ENCODE measurements around the gene TTC24. TPM values are rescaled to one million over a fixed set of nuclear protein-coding genes. Genes with fewer than 3 reads are reported as not detected.

TTC24 gene
- polyA plus RNA-seq, 1 of the 3 experiments (the other 2 are of a cell fraction): not detected

GRCh38 chr1:156616463-156616862, 36.9 kb downstream of the TTC24 start:
- TF ChIP-seq ZBTB33 (IDR thresholded peaks at IDR 0.05; ENCODE audit: borderline replicate concordance, low read depth) (0 out of 2 replicates have a peak, but pooled peaks have one; percentile 19), FOSL2 (IDR thresholded peaks at IDR 0.05; ENCODE audit: borderline replicate concordance, low read depth) (no peak), GATA2 (CRISPR knock-in tag; IDR thresholded peaks at IDR 0.05) (peak; percentile 96), POLR2AphosphoS5 (IDR thresholded peaks at IDR 0.05; ENCODE audit: low read depth, low read length) (peak; percentile 79), RFX5 (IDR thresholded peaks at IDR 0.05; ENCODE audit: low read length) (no peak), RAD21 (IDR thresholded peaks at IDR 0.05; ENCODE audit: low read length) (no peak), EZH2phosphoT487 (IDR thresholded peaks at IDR 0.05; ENCODE audit: borderline replicate concordance, low read depth) (no peak), CHD2 (IDR thresholded peaks at IDR 0.05; ENCODE audit: low read length, partially characterized antibody) (peak; percentile 76), RXRA (IDR thresholded peaks at IDR 0.05; ENCODE audit: borderline replicate concordance, low read depth) (no peak; the same call in 1 of the 2 replicates), TEAD4 (IDR thresholded peaks at IDR 0.05; ENCODE audit: borderline replicate concordance, insufficient read depth) (0 out of 2 replicates have a peak, but pooled peaks have one; percentile 24), YY1 (IDR thresholded peaks at IDR 0.05; ENCODE audit: low read depth) (peak; percentile 53), MEF2A (IDR thresholded peaks at IDR 0.05; ENCODE audit: borderline replicate concordance, low read depth) (no peak), SIN3A (IDR thresholded peaks at IDR 0.05; ENCODE audit: borderline replicate concordance, low read depth, low read length) (no peak), SMC3 (IDR thresholded peaks at IDR 0.05; ENCODE audit: low read depth, low read length) (no peak), JUND (IDR thresholded peaks at IDR 0.05) (no peak; the same call in none of the 2 replicates), TAF1 (IDR thresholded peaks at IDR 0.05; ENCODE audit: borderline replicate concordance, low read depth, low read length) (no peak), MXI1 (IDR thresholded peaks at IDR 0.05; ENCODE audit: low read depth, low read length) (0 out of 2 replicates have a peak, but pooled peaks have one; percentile 31), EP300 (IDR thresholded peaks at IDR 0.05; ENCODE audit: borderline replicate concordance in 1 of 2, low read depth in 1 of 2, low read length in 1 of 2) (peak; percentile 42 to 81; a peak in 3 of 4 replicates), CTCF (IDR thresholded peaks at IDR 0.05) (peak; percentile 23; the same call in 1 of the 2 replicates), TCF12 (IDR thresholded peaks at IDR 0.05) (peak; percentile 87), FOXJ3 (CRISPR knock-in tag; IDR thresholded peaks at IDR 0.05) (no peak), NRF1 (IDR thresholded peaks at IDR 0.05; ENCODE audit: low read depth, low read length) (no peak), RCOR1 (IDR thresholded peaks at IDR 0.05; ENCODE audit: low read length) (peak; percentile 94), NFIC (IDR thresholded peaks at IDR 0.05; ENCODE audit: borderline replicate concordance) (peak; percentile 99)
- TF ChIP-seq, protein P1, sequence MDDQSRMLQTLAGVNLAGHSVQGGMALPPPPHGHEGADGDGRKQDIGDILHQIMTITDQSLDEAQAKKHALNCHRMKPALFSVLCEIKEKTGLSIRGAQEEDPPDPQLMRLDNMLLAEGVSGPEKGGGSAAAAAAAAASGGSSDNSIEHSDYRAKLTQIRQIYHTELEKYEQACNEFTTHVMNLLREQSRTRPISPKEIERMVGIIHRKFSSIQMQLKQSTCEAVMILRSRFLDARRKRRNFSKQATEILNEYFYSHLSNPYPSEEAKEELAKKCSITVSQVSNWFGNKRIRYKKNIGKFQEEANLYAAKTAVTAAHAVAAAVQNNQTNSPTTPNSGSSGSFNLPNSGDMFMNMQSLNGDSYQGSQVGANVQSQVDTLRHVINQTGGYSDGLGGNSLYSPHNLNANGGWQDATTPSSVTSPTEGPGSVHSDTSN (IDR thresholded peaks at IDR 0.05): peak; percentile 95
- DNase-seq: peak; percentile 86
- ChIA-PET CTCF (interaction anchor here (0.8 to 18.0 kb wide), 9 partner anchors 8 to 230 kb away, joined by 3 to 643 read pairs (median 5); partner anchors contain the start of gene CRABP2), POLR2A (interaction anchor here (1.2 kb wide), 1 partner anchor 30 kb away, joined by 4 read pairs; no protein-coding TSS in a partner anchor)
- Histone ChIP-seq H2AFZ (ENCODE audit: low read depth) (no peak overlapping the region), H3K36me3 (replicated peaks in 1 of 2; ENCODE audit: control insufficient read depth in 1 of 2, insufficient read depth in 2 of 2, low read length in 1 of 2) (no peaks in the 10 kb centered on the region), H4K20me1 (ENCODE audit: insufficient read depth) (no peaks in the 10 kb centered on the region), H3K9me2 (no peaks in the 10 kb centered on the region), H3K4me1 (ENCODE audit: control insufficient read depth in 1 of 2, insufficient read depth in 2 of 2, low read depth in 1 of 2, low read length in 1 of 2) (peaks cover 0 to 12% of the 10 kb centered on the region in 2 experiments; a peak in 3 of 4 replicates), H3K27ac (ENCODE audit: low read depth in 2 of 2, low read length in 1 of 2) (peak overlapping the region; percentile 74 to 86), H3K9ac (no peak overlapping the region), H3K4me3 (ENCODE audit: low read depth in 2 of 2, low read length in 1 of 2) (peak overlapping the region in 1 of 2 experiments; percentile 9; a peak in 1 of 4 replicates), H3K27me3 (ENCODE audit: insufficient read depth) (peaks cover 5% of the 10 kb centered on the region; the same call in 1 of the 2 replicates), H3K4me2 (peak overlapping the region; percentile 64), H3K9me3 (no peaks in the 10 kb centered on the region), H3F3A (replicated peaks; ENCODE audit: insufficient read depth) (peaks cover 24% of the 10 kb centered on the region), H3K79me2 (ENCODE audit: insufficient read depth) (no peaks in the 10 kb centered on the region)
- 2% methylated on average over 5 of the region's 5 CpGs for WGBS (ENCODE audit: low lambda C conversion rate)

Measured in SK-N-SH (cell line).